CD14-positive monocyte (primary cell): ENCODE measurements around the gene KIRREL3. TPM values are rescaled to one million over a fixed set of nuclear protein-coding genes. Genes with fewer than 3 reads are reported as not detected.
A peak's percentile ranks its signal among the peaks of the same experiment; 100 is the strongest.

Experiments
- DNase-seq, 3 donors: peaks; one replicate each; pipeline ENCODE4 v3.0.0-alpha.2; 2011 to 2022
- H2AFZ ChIP-seq: 2 replicates; pipeline ENCODE4 v1.6.0; 2012; ENCODE audit warnings: mild to moderate bottlenecking, low read depth, low read length, inconsistent platforms; ENCODE audit not compliant: insufficient read depth, poor library complexity, severe bottlenecking
- H3K27ac ChIP-seq, 2 donors: 1 replicate in 1 of 2; 2 replicates in 1 of 2; pipeline ENCODE4 v1.5.1; 2012 to 2013; ENCODE audit warnings: low read length in 2 of 2, control low read depth in 1 of 2, inconsistent platforms in 1 of 2, low read depth in 1 of 2, mild to moderate bottlenecking in 1 of 2
- H3K27me3 ChIP-seq, 2 donors: one replicate each; pipeline versions ENCODE4 v1.6.0 to v1.6.1; 2011 to 2013; ENCODE audit warnings: low read length in 2 of 2; ENCODE audit not compliant: control insufficient read depth in 2 of 2, insufficient read depth in 2 of 2
- H3K36me3 ChIP-seq, 2 donors: replicated peaks in 1 of 2; 1 replicate in 1 of 2; 2 replicates in 1 of 2; pipeline versions ENCODE4 v1.5.1 to v1.6.1; 2012 to 2013; ENCODE audit warnings: low read length in 2 of 2, control low read depth in 1 of 2, inconsistent platforms in 1 of 2, mild to moderate bottlenecking in 1 of 2; ENCODE audit not compliant: insufficient read depth in 2 of 2, control insufficient read depth in 1 of 2
- H3K4me1 ChIP-seq, 2 donors: 1 replicate in 1 of 2; 2 replicates in 1 of 2; pipeline versions ENCODE4 v1.5.1 to v1.6.1; 2012 to 2013; ENCODE audit warnings: low read length in 2 of 2, control low read depth in 1 of 2, inconsistent platforms in 1 of 2, mild to moderate bottlenecking in 1 of 2, moderate library complexity in 1 of 2; ENCODE audit not compliant: insufficient read depth in 2 of 2, control insufficient read depth in 1 of 2
- H3K4me2 ChIP-seq: replicated peaks from 2 replicates; pipeline ENCODE3; 2012; ENCODE audit warnings: low read length, moderate library complexity, mild to moderate bottlenecking; ENCODE audit not compliant: poor library complexity, severe bottlenecking; ENCODE audit errors: extremely low read depth
- H3K4me3 ChIP-seq, 3 experiments: fragments of 200-600 bp in 1 of 3; sonication (generic) in 1 of 3; replicated peaks in 1 of 3; 1 replicate in 2 of 3; 2 replicates in 1 of 3; pipeline ENCODE4 v1.5.1; 2011 to 2013; ENCODE audit warnings: low read length in 3 of 3, mild to moderate bottlenecking in 3 of 3, control low read depth in 2 of 3, low read depth in 2 of 3, inconsistent platforms in 1 of 3, moderate library complexity in 1 of 3
- H3K79me2 ChIP-seq: 2 replicates; pipeline ENCODE4 v1.6.0; 2012; ENCODE audit warnings: mild to moderate bottlenecking, control low read depth, inconsistent platforms, low read length, moderate library complexity; ENCODE audit not compliant: insufficient read depth
- H3K9ac ChIP-seq: 2 replicates; pipeline ENCODE4 v1.6.0; 2017; ENCODE audit warnings: low read length, mild to moderate bottlenecking; ENCODE audit not compliant: insufficient read depth, poor library complexity, severe bottlenecking
- H3K9me3 ChIP-seq, 2 donors: replicated peaks in 1 of 2; 1 replicate in 1 of 2; 2 replicates in 1 of 2; pipeline versions ENCODE4 v1.5.1 to v1.6.1; 2012 to 2013; ENCODE audit warnings: low read length in 2 of 2, control low read depth in 1 of 2; ENCODE audit not compliant: control insufficient read depth in 1 of 2, insufficient read depth in 1 of 2
- H4K20me1 ChIP-seq: 2 replicates; pipeline ENCODE4 v1.6.0; 2012; ENCODE audit warnings: mild to moderate bottlenecking, low read length, control low read depth, moderate library complexity; ENCODE audit not compliant: insufficient read depth
- H3K27ac Mint-ChIP-seq, 7 donors: one replicate each; pipeline ENCODE4 v1.8.0; 2020; ENCODE audit warnings: mild to moderate bottlenecking in 7 of 7, mixed read lengths in 7 of 7, moderate library complexity in 6 of 7, inconsistent platforms in 2 of 7
- H3K27me3 Mint-ChIP-seq, 3 donors: one replicate each; pipeline ENCODE4 v1.8.0; 2021 to 2022; ENCODE audit warnings: low read depth in 3 of 3, mild to moderate bottlenecking in 3 of 3, mixed read lengths in 3 of 3, moderate library complexity in 3 of 3, inconsistent platforms in 1 of 3
- H3K36me3 Mint-ChIP-seq, 2 donors: one replicate each; pipeline ENCODE4 v1.8.0; 2020; ENCODE audit warnings: mixed read lengths in 2 of 2, inconsistent platforms in 1 of 2, mild to moderate bottlenecking in 1 of 2
- H3K4me1 Mint-ChIP-seq: one replicate; pipeline ENCODE4 v1.8.0; 2020; ENCODE audit warnings: mild to moderate bottlenecking, mixed read lengths
- H3K4me3 Mint-ChIP-seq, 2 donors: one replicate each; pipeline ENCODE4 v1.8.0; 2020; ENCODE audit warnings: mild to moderate bottlenecking in 2 of 2, mixed read lengths in 2 of 2, moderate library complexity in 1 of 2
- H3K9me3 Mint-ChIP-seq, 7 donors: one replicate each; pipeline ENCODE4 v1.8.0; 2020 to 2022; ENCODE audit warnings: mixed read lengths in 7 of 7, mild to moderate bottlenecking in 6 of 7, moderate library complexity in 6 of 7, inconsistent platforms in 2 of 7
- CTCF ChIP-seq: fragments of 200-600 bp; IDR thresholded peaks from one replicate; pipeline ENCODE4 v1.8.0; 2022; ENCODE audit warnings: antibody characterized with exemption, mild to moderate bottlenecking
- WGBS: methylation state at CpG from one replicate; pipeline ENCODE4 v1.1.5; 2013; ENCODE audit warnings: missing lambda C conversion rate; ENCODE audit not compliant: insufficient coverage; 5-methylcytosine and 5-hydroxymethylcytosine counted together
- intact Hi-C, 2 donors: fragments of 100-400 bp; cut with micrococcal nuclease; formaldehyde crosslinking; loops; one replicate each; pipeline versions ENCODE4 v1.15.0 to v1.15.1; 2023
- polyA plus RNA-seq, 3 donors: library from polyadenylated mRNA; depleted of rRNA in 1 of 3; unstranded in 2 of 3; stranded (reverse) in 1 of 3; fragments of 300-500 nt in 2 of 3; fragments of >200 nt in 1 of 3; fragmentation: Illumina TruSeq in 2 of 3; gene quantifications; 1 replicate in 2 of 3; 2 replicates in 1 of 3; pipeline ENCODE4 v1.2.3, GENCODE V29; 2012 to 2021

The KIRREL3 gene
- polyA plus RNA-seq, 3 donors: not detected

GRCh38 chr11:126829716-126830115 is 170.9 kb downstream of the KIRREL3 start:
- Mint-ChIP-seq H3K9me3 (no peaks in the 10 kb centered on the region), H3K4me3 (no peak overlapping the region), H3K4me1 (no peaks in the 10 kb centered on the region), H3K27me3 (peaks cover 0 to 5% (median 2%) of the 10 kb centered on the region in 3 donors), H3K36me3 (no peaks in the 10 kb centered on the region), H3K27ac (no peak overlapping the region)
- H3K36me3 ChIP-seq: no peaks in the 10 kb centered on the region
- H3K4me1 ChIP-seq: no peaks in the 10 kb centered on the region
- WGBS: no CpG with 5 or more reads among the region's 2 CpGs
- no peaks in the 10 kb centered on the region for H3K9me3 ChIP-seq
- intact Hi-C loops: no loop called here
- no peak overlapping the region for H3K4me2 ChIP-seq
- TF ChIP-seq CTCF: no peak
- no peak overlapping the region for H3K9ac ChIP-seq
- no peak overlapping the region for H3K4me3 ChIP-seq
- H3K27me3 ChIP-seq: no peaks in the 10 kb centered on the region
- no peak for DNase-seq
- H3K27ac ChIP-seq: no peak overlapping the region
- H2AFZ ChIP-seq: no peak overlapping the region
- no peaks in the 10 kb centered on the region for H3K79me2 ChIP-seq
- no peaks in the 10 kb centered on the region for H4K20me1 ChIP-seq

- H3K36me3 Mint-ChIP-seq: no peaks in the 10 kb centered on the region
- no peaks in the 10 kb centered on the region for H3K36me3 ChIP-seq
- no peaks in the 10 kb centered on the region for H3K4me1 Mint-ChIP-seq
- H3K4me1 ChIP-seq: no peaks in the 10 kb centered on the region
- H3K9me3 ChIP-seq: no peaks in the 10 kb centered on the region
- H3K27ac Mint-ChIP-seq: peak overlapping the region in 1 of 7 donors; percentile 3
- H3K79me2 ChIP-seq: no peaks in the 10 kb centered on the region
- H3K27me3 ChIP-seq: no peaks in the 10 kb centered on the region
- no peak overlapping the region for H3K4me3 Mint-ChIP-seq
- peaks cover 0 to 1% (median 0%) of the 10 kb centered on the region in 7 donors for H3K9me3 Mint-ChIP-seq
- H3K27me3 Mint-ChIP-seq: peaks cover 2 to 11% (median 2%) of the 10 kb centered on the region in 3 donors
- no peaks in the 10 kb centered on the region for H4K20me1 ChIP-seq
- no peak overlapping the region for H3K27ac ChIP-seq
- DNase-seq: no peak
- 91% methylated on average over 4 of the region's 7 CpGs for WGBS
- H3K9ac ChIP-seq: no peak overlapping the region
- H3K4me3 ChIP-seq: no peak overlapping the region
- TF ChIP-seq CTCF: no peak
- intact Hi-C loops: no loop called here
- no peak overlapping the region for H3K4me2 ChIP-seq
- H2AFZ ChIP-seq: no peak overlapping the region
These were observed 176.4 kb downstream of the KIRREL3 start for GRCh38 chr11:126824035-126824607.
